ENCODE results near the gene OR51V1. TPM values are rescaled to one million over a fixed set of nuclear protein-coding genes. Genes with fewer than 3 reads are reported as not detected.

OR51V1 gene
- total and polyA plus RNA-seq, 2 donors (not counting 1 experiment from before 2014, with no cell fraction given), result not detected

- Histone ChIP-seq H4K20me1 (ENCODE audit: control insufficient read depth, insufficient read depth, low read length, poor library complexity, severe bottlenecking) (no peaks in the 10 kb centered on the region), H3K27ac (ENCODE audit: low read length in 2 of 2) (no peak overlapping the region), H3K79me2 (ENCODE audit: control insufficient read depth, insufficient read depth, low read length) (no peaks in the 10 kb centered on the region), H3K4me2 (replicated peaks; ENCODE audit: low read depth, low read length, poor library complexity, severe bottlenecking) (no peak overlapping the region), H3K36me3 (replicated peaks in 1 of 2; ENCODE audit: control extremely low read depth in 1 of 2, control insufficient read depth in 1 of 2, extremely low read depth in 1 of 2, insufficient read depth in 2 of 2, low read length in 1 of 2) (no peaks in the 10 kb centered on the region), H3K9me3 (ENCODE audit: control extremely low read depth in 1 of 3, control insufficient read depth in 2 of 3, insufficient read depth in 1 of 3, low read length in 2 of 3) (no peaks in the 10 kb centered on the region), H3K27me3 (replicated peaks in 1 of 4; ENCODE audit: control extremely low read depth in 1 of 4, control insufficient read depth in 3 of 4, insufficient read depth in 4 of 4, low read length in 3 of 4) (no peaks in the 10 kb centered on the region), H3K4me3 (ENCODE audit: control extremely low read depth in 1 of 5, extremely low read depth in 1 of 5, insufficient read depth in 1 of 5, low read depth in 2 of 5, low read length in 4 of 5) (no peak overlapping the region), H3K4me1 (ENCODE audit: control insufficient read depth in 2 of 2, insufficient read depth in 2 of 2, low read length in 2 of 2) (no peaks in the 10 kb centered on the region), H2AFZ (ENCODE audit: insufficient read depth, low read depth, low read length, poor library complexity, severe bottlenecking) (no peak overlapping the region), H3K9ac (ENCODE audit: low read length) (no peak overlapping the region)
- DNase-seq (no peak), ATAC-seq (ENCODE audit: low read depth) (no peak)
- TF ChIP-seq EZH2 (IDR thresholded peaks at IDR 0.05; ENCODE audit: borderline replicate concordance, insufficient read depth, low read depth, low read length, poor library complexity, severe bottlenecking), result no peak
- TF ChIP-seq CTCF (IDR thresholded peaks at IDR 0.05), result peak; percentile 27
- POLR2A ChIA-PET, result no interaction called here
- Mint-ChIP-seq H3K27me3 (peaks cover 6% of the 10 kb centered on the region), H3K9me3 (ENCODE audit: insufficient read depth) (no peaks in the 10 kb centered on the region), H3K4me1 (peaks cover 6% of the 10 kb centered on the region), H3K27ac (no peak overlapping the region), H3K4me3 (no peak overlapping the region)
- intact Hi-C loops (cut with micrococcal nuclease), result no loop called here
- WGBS (ENCODE audit: insufficient coverage), result 71% methylated on average over 1 of the region's 5 CpGs
- CTCF ChIA-PET, result no interaction called here
These were observed 35.0 kb upstream of the OR51V1 start for GRCh38 chr11:5235364-5236095.

- H3K4me3 ChIP-seq (ENCODE audit: control extremely low read depth in 1 of 5, extremely low read depth in 1 of 5, insufficient read depth in 1 of 5, low read depth in 2 of 5, low read length in 4 of 5), result no peak within 1 kb of the TSS
- H3K27ac Mint-ChIP-seq, result no peak within 1 kb of the TSS
- no peak within 1 kb of the TSS for H3K9ac ChIP-seq (ENCODE audit: low read length)
- no CpG with 5 or more reads among the region's 2 CpGs for WGBS (ENCODE audit: insufficient coverage)
- H3K4me1 Mint-ChIP-seq, result peaks cover 6% of the 10 kb centered on the region
- no peak within 1 kb of the TSS for H3K4me3 Mint-ChIP-seq
- H3K9me3 ChIP-seq (ENCODE audit: control extremely low read depth in 1 of 3, control insufficient read depth in 2 of 3, insufficient read depth in 1 of 3, low read length in 2 of 3), result no peaks in the 10 kb centered on the region
- DNase-seq, result no peak
- no peak within 1 kb of the TSS for H3K27ac ChIP-seq (ENCODE audit: low read length in 2 of 2)
- H3K79me2 ChIP-seq (ENCODE audit: control insufficient read depth, insufficient read depth, low read length), result no peaks in the 10 kb centered on the region
- H3K9me3 Mint-ChIP-seq (ENCODE audit: insufficient read depth), result no peaks in the 10 kb centered on the region
- H4K20me1 ChIP-seq (ENCODE audit: control insufficient read depth, insufficient read depth, low read length, poor library complexity, severe bottlenecking), result no peaks in the 10 kb centered on the region
- no peak within 1 kb of the TSS for H3K4me2 ChIP-seq (replicated peaks; ENCODE audit: low read depth, low read length, poor library complexity, severe bottlenecking)
- POLR2A ChIA-PET, result no interaction called here
- ATAC-seq (ENCODE audit: low read depth), result no peak
- TF ChIP-seq CTCF (IDR thresholded peaks at IDR 0.05), result no peak
- no peak for TF ChIP-seq EZH2 (IDR thresholded peaks at IDR 0.05; ENCODE audit: borderline replicate concordance, insufficient read depth, low read depth, low read length, poor library complexity, severe bottlenecking)
- H3K36me3 ChIP-seq (replicated peaks in 1 of 2; ENCODE audit: control extremely low read depth in 1 of 2, control insufficient read depth in 1 of 2, extremely low read depth in 1 of 2, insufficient read depth in 2 of 2, low read length in 1 of 2), result no peaks in the 10 kb centered on the region
- intact Hi-C loops (cut with micrococcal nuclease), result no loop called here
- H3K27me3 Mint-ChIP-seq, result peaks cover 6% of the 10 kb centered on the region
- CTCF ChIA-PET, result no interaction called here
- H3K4me1 ChIP-seq (ENCODE audit: control insufficient read depth in 2 of 2, insufficient read depth in 2 of 2, low read length in 2 of 2), result no peaks in the 10 kb centered on the region
- no peaks in the 10 kb centered on the region for H3K27me3 ChIP-seq (replicated peaks in 1 of 4; ENCODE audit: control extremely low read depth in 1 of 4, control insufficient read depth in 3 of 4, insufficient read depth in 4 of 4, low read length in 3 of 4)
- no peak within 1 kb of the TSS for H2AFZ ChIP-seq (ENCODE audit: insufficient read depth, low read depth, low read length, poor library complexity, severe bottlenecking)
These were observed 33.9 kb upstream of the OR51V1 start, which contains the start of gene HBD for GRCh38 chr11:5234381-5234834. HBD (minus strand) TSS chr11:5234483; CDS start chr11:5234433, 50 bp downstream.

Measured in B cell (primary cell).